Prostate gland (tissue), 2 donors: ENCODE data around the gene SRD5A1.

ENCODE experiments used
- POLR2A ChIP-seq: fragments of 450-650 bp; IDR thresholded peaks from one replicate; pipeline ENCODE4 v1.6.1; 2016; ENCODE audit warnings: antibody characterized with exemption, mild to moderate bottlenecking
- TF ChIP-seq, protein P1 (sequence below), 4 experiments: fragments of 200-600 bp in 2 of 4; fragments of 450-650 bp in 2 of 4; sonication (generic) in 2 of 4; IDR thresholded peaks; 1 replicate in 3 of 4; 2 replicates in 1 of 4; pipeline ENCODE4 v1.5.1; 2016 to 2019; ENCODE audit warnings: antibody characterized with exemption in 4 of 4, mild to moderate bottlenecking in 2 of 4, moderate library complexity in 2 of 4

DNA sequence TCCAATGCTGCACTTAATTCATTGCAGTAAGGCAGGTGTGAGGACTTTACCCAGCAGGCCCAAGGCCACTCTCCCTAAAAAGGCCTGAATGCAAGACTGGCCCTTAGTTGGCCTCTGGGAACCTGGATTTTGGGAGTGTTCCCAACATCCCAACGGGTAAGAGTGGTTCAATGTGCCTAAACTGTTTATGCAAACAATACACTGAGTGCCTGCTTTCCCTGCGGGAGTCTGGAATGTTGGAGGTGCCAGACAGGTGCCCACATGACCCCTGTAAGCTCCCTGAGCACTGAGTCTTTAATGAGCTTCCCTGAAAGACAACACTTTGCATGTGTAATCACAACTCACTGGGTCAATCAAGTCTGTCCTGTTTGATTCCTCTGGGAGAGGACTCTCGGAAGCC lies 37.8 kb upstream of the SRD5A1 start:
- TF ChIP-seq, protein P1, sequence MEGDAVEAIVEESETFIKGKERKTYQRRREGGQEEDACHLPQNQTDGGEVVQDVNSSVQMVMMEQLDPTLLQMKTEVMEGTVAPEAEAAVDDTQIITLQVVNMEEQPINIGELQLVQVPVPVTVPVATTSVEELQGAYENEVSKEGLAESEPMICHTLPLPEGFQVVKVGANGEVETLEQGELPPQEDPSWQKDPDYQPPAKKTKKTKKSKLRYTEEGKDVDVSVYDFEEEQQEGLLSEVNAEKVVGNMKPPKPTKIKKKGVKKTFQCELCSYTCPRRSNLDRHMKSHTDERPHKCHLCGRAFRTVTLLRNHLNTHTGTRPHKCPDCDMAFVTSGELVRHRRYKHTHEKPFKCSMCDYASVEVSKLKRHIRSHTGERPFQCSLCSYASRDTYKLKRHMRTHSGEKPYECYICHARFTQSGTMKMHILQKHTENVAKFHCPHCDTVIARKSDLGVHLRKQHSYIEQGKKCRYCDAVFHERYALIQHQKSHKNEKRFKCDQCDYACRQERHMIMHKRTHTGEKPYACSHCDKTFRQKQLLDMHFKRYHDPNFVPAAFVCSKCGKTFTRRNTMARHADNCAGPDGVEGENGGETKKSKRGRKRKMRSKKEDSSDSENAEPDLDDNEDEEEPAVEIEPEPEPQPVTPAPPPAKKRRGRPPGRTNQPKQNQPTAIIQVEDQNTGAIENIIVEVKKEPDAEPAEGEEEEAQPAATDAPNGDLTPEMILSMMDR (IDR thresholded peaks at IDR 0.05) = no peak
- no peak for TF ChIP-seq POLR2A
